Immature natural killer cell (primary cell): ENCODE data around the gene CAPN10. TPM values are rescaled to one million over a fixed set of nuclear protein-coding genes. Genes with fewer than 3 reads are reported as not detected.

ENCODE experiments used
- DNase-seq, 3 donors: peaks; one replicate each; pipeline ENCODE4 v3.0.0; 2022; ENCODE audit warnings: mixed read lengths in 1 of 3
- H3K27ac Mint-ChIP-seq, 6 donors: one replicate each; pipeline ENCODE4 v1.8.0; 2020; ENCODE audit warnings: mixed read lengths in 6 of 6, mild to moderate bottlenecking in 5 of 6, inconsistent platforms in 4 of 6, moderate library complexity in 3 of 6
- H3K27me3 Mint-ChIP-seq, 3 donors: one replicate each; pipeline ENCODE4 v1.8.0; 2020 to 2021; ENCODE audit warnings: low read depth in 3 of 3, mild to moderate bottlenecking in 3 of 3, mixed read lengths in 3 of 3, moderate library complexity in 3 of 3, inconsistent platforms in 1 of 3
- H3K36me3 Mint-ChIP-seq, 3 donors: one replicate each; pipeline ENCODE4 v1.8.0; 2020; ENCODE audit warnings: mixed read lengths in 3 of 3, inconsistent platforms in 2 of 3, mild to moderate bottlenecking in 2 of 3
- H3K4me1 Mint-ChIP-seq, 2 donors: one replicate each; pipeline ENCODE4 v1.8.0; 2020; ENCODE audit warnings: inconsistent platforms in 2 of 2, mild to moderate bottlenecking in 2 of 2, mixed read lengths in 2 of 2, moderate library complexity in 1 of 2
- H3K4me3 Mint-ChIP-seq, 5 donors: one replicate each; pipeline ENCODE4 v1.8.0; 2020; ENCODE audit warnings: mild to moderate bottlenecking in 5 of 5, mixed read lengths in 5 of 5, inconsistent platforms in 3 of 5, moderate library complexity in 3 of 5
- H3K9me3 Mint-ChIP-seq, 6 donors: one replicate each; pipeline ENCODE4 v1.8.0; 2020; ENCODE audit warnings: mild to moderate bottlenecking in 6 of 6, mixed read lengths in 6 of 6, inconsistent platforms in 4 of 6, moderate library complexity in 3 of 6
- polyA plus RNA-seq, 3 donors: library from polyadenylated mRNA; unstranded; fragments of 300-500 nt; fragmentation: Illumina TruSeq; gene quantifications; one replicate each; pipeline ENCODE4 v1.2.3, GENCODE V29; 2021

CAPN10 gene
- polyA plus RNA-seq, 3 donors from 2014 or later, result 9.7 to 22.5 (median 11.6) TPM

GRCh38 chr2:240593026-240593702 is 6.6 kb downstream of the CAPN10 start:
- Mint-ChIP-seq H3K36me3 (peaks cover 0 to 7% (median 6%) of the 10 kb centered on the region in 3 donors), H3K4me1 (peaks cover 15 to 19% of the 10 kb centered on the region in 2 donors), H3K27me3 (no peaks in the 10 kb centered on the region), H3K27ac (no peak overlapping the region), H3K4me3 (no peak overlapping the region), H3K9me3 (no peaks in the 10 kb centered on the region)
- DNase-seq, result no peak

GRCh38 chr2:240593703-240594451 is 7.3 kb downstream of the CAPN10 start:
- H3K9me3 Mint-ChIP-seq, result no peaks in the 10 kb centered on the region
- H3K4me1 Mint-ChIP-seq, result peaks cover 8 to 12% of the 10 kb centered on the region in 2 donors
- DNase-seq, result no peak
- H3K4me3 Mint-ChIP-seq, result no peak overlapping the region
- H3K36me3 Mint-ChIP-seq, result peaks cover 0 to 3% (median 1%) of the 10 kb centered on the region in 3 donors
- no peak overlapping the region for H3K27ac Mint-ChIP-seq
- H3K27me3 Mint-ChIP-seq, result no peaks in the 10 kb centered on the region

- H3K4me3 Mint-ChIP-seq, result no peak overlapping the region
- no peak overlapping the region for H3K27ac Mint-ChIP-seq
- no peaks in the 10 kb centered on the region for H3K36me3 Mint-ChIP-seq
- peaks cover 3 to 7% of the 10 kb centered on the region in 2 donors for H3K4me1 Mint-ChIP-seq
- H3K9me3 Mint-ChIP-seq, result no peaks in the 10 kb centered on the region
- no peak for DNase-seq
- H3K27me3 Mint-ChIP-seq, result no peaks in the 10 kb centered on the region
These were observed 8.2 kb downstream of the CAPN10 start for GRCh38 chr2:240594511-240595380.

DNA sequence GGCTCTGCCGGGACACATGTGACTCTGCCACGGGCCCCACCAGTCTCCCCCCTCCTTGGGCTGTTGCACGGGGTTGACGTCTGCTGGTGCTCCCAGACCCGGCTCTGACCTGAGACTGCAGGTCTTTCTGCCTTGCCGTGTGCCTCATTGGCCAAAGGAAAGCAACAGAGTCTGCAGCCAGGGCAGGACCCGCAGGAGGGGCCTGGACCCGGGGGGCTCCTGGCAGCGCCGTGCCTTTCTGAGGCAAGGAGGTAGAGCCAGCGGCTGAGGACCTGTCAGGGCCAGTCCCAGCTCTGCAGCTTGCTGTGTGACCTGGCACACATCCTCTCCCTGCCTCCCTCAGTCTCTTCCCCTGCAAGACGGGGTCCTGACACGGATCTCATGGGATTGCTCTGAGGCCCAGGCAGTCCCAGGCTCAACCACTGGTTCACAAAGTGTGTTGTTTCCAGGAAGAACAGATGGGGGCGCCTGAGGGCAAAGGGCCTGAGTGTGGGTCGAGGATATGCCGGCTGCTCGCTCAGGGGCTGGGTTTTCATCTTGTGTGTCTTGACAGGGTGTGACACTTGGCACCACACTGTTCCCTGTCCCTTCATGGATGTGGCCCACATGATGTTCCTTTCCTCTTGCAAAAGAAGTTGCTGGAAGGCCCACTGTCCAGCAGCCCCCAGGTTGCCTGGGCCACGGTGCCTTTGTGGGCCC is 9.0 kb downstream of the CAPN10 start:
- Mint-ChIP-seq H3K27me3 (peaks cover 0 to 1% (median 0%) of the 10 kb centered on the region in 3 donors), H3K4me1 (peaks cover 3 to 7% of the 10 kb centered on the region in 2 donors), H3K27ac (no peak overlapping the region), H3K36me3 (no peaks in the 10 kb centered on the region), H3K4me3 (no peak overlapping the region), H3K9me3 (no peaks in the 10 kb centered on the region)
- DNase-seq, result peak; percentile 33 to 44 (median 38)

DNA sequence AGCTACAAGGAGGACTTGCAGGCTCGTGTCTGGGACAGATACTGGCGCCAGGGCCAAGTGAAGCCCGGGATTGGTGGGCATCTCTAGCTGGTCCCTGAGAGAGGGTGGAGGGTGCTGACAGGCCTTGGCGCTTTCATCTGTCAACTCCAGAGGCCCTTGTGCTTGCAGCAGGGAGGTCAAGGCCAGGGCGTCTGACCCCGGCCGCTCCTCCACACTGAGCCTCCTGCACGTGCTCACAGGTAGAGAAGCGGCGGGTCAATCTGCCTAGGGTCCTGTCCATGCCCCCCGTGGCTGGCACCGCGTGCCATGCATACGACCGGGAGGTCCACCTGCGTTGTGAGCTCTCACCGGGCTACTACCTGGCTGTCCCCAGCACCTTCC is 9.5 kb downstream of the CAPN10 start:
- Mint-ChIP-seq H3K9me3 (no peaks in the 10 kb centered on the region), H3K4me1 (peaks cover 1 to 4% of the 10 kb centered on the region in 2 donors), H3K27ac (no peak overlapping the region)

GRCh38 chr2:240596491-240596931 is 10.0 kb downstream of the CAPN10 start:
- Mint-ChIP-seq H3K4me1 (no peaks in the 10 kb centered on the region), H3K36me3 (no peaks in the 10 kb centered on the region), H3K4me3 (no peak overlapping the region), H3K27me3 (peaks cover 0 to 1% (median 0%) of the 10 kb centered on the region in 3 donors), H3K9me3 (no peaks in the 10 kb centered on the region), H3K27ac (no peak overlapping the region)
- DNase-seq, result no peak

More for the DNA sequence above, 9.5 kb downstream of the CAPN10 start:
- Mint-ChIP-seq H3K4me3 (no peak overlapping the region), H3K36me3 (no peaks in the 10 kb centered on the region), H3K27me3 (peaks cover 0 to 1% (median 0%) of the 10 kb centered on the region in 3 donors)
- no peak for DNase-seq

DNA sequence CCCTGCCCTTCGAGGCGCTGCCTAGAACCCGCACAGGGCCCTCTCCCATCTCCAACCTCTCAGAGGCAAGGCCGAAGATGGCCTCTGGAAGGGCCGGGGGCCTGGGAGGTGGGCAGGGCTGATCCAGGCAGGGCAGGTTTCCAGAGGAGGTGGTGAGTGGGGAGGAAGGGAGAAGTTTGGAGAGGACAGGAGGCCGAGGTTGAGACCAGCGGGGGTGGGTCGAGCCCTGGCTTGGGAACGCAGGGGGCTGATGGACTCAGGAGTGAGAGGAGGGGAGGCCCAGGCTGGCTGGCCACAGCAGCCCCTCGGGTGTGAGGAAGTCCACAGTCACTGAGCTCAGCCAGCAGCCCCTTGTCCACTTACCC is 10.5 kb downstream of the CAPN10 start:
- peaks cover 0 to 1% (median 0%) of the 10 kb centered on the region in 3 donors for H3K27me3 Mint-ChIP-seq
- H3K36me3 Mint-ChIP-seq, result no peaks in the 10 kb centered on the region
- no peak overlapping the region for H3K4me3 Mint-ChIP-seq
- no peaks in the 10 kb centered on the region for H3K9me3 Mint-ChIP-seq
- H3K4me1 Mint-ChIP-seq, result no peaks in the 10 kb centered on the region
- H3K27ac Mint-ChIP-seq, result no peak overlapping the region
- no peak for DNase-seq

DNA sequence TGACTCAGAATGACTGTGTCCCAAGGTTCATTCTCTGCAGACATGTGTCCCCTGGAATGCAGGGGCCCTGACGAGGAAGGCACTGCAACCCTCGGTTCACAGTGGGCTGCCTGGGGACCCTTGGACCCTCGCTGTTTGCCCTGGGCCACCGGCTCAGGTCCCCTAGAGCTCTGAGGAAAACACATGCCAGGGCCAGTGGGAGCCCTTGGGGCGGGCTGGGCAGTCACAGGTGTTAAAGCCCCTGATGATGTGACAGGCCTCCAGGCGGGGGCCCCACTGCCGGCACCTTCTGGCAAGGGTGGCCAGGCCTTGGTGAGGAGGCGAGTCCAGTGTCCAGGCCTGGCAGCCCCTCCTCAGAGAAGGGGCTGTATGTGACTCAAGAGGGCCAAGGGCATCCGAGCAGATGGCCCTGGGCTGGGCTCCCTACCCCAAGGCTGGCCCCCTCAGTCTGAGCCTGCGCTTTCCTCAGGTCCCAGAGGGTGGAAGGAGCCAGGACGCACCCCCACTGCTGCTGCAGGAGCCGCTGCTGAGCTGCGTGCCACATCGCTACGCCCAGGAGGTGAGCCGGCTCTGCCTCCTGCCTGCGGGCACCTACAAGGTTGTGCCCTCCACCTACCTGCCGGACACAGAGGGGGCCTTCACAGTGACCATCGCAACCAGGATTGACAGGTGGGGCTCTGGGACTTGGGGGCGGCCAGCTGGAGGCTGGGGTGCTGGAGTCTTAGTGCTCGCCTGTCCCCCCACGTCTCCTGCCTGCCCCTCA is 11.1 kb downstream of the CAPN10 start:
- no peaks in the 10 kb centered on the region for H3K4me1 Mint-ChIP-seq
- H3K9me3 Mint-ChIP-seq, result no peaks in the 10 kb centered on the region
- H3K4me3 Mint-ChIP-seq, result no peak overlapping the region
- H3K36me3 Mint-ChIP-seq, result no peaks in the 10 kb centered on the region
- no peak for DNase-seq
- peaks cover 0 to 1% (median 0%) of the 10 kb centered on the region in 3 donors for H3K27me3 Mint-ChIP-seq
- no peak overlapping the region for H3K27ac Mint-ChIP-seq

- H3K9me3 Mint-ChIP-seq, result no peaks in the 10 kb centered on the region
- no peak for DNase-seq
- no peak overlapping the region for H3K27ac Mint-ChIP-seq
- H3K36me3 Mint-ChIP-seq, result no peaks in the 10 kb centered on the region
- H3K4me3 Mint-ChIP-seq, result no peak overlapping the region
- peaks cover 0 to 1% (median 0%) of the 10 kb centered on the region in 3 donors for H3K27me3 Mint-ChIP-seq
- H3K4me1 Mint-ChIP-seq, result no peaks in the 10 kb centered on the region
These were observed 11.9 kb downstream of the CAPN10 start for GRCh38 chr2:240598311-240598911.

- H3K36me3 Mint-ChIP-seq, result no peaks in the 10 kb centered on the region
- no peaks in the 10 kb centered on the region for H3K4me1 Mint-ChIP-seq
- H3K9me3 Mint-ChIP-seq, result no peaks in the 10 kb centered on the region
- DNase-seq, result no peak
- H3K27me3 Mint-ChIP-seq, result peaks cover 0 to 1% (median 0%) of the 10 kb centered on the region in 3 donors
- H3K27ac Mint-ChIP-seq, result no peak overlapping the region
- no peak overlapping the region for H3K4me3 Mint-ChIP-seq
These were observed 12.6 kb downstream of the CAPN10 start for GRCh38 chr2:240599141-240599583.

GRCh38 chr2:240600451-240600961 is 14.0 kb downstream of the CAPN10 start:
- H3K27me3 Mint-ChIP-seq, result peaks cover 0 to 1% (median 0%) of the 10 kb centered on the region in 3 donors
- H3K9me3 Mint-ChIP-seq, result no peaks in the 10 kb centered on the region
- H3K36me3 Mint-ChIP-seq, result no peaks in the 10 kb centered on the region
- no peak overlapping the region for H3K4me3 Mint-ChIP-seq
- H3K27ac Mint-ChIP-seq, result no peak overlapping the region
- DNase-seq, result no peak
- peaks cover 2 to 7% of the 10 kb centered on the region in 2 donors for H3K4me1 Mint-ChIP-seq

- no peak for DNase-seq
- no peaks in the 10 kb centered on the region for H3K9me3 Mint-ChIP-seq
- H3K27me3 Mint-ChIP-seq, result peaks cover 0 to 1% (median 0%) of the 10 kb centered on the region in 3 donors
- peaks cover 2 to 7% of the 10 kb centered on the region in 2 donors for H3K4me1 Mint-ChIP-seq
- no peak overlapping the region for H3K27ac Mint-ChIP-seq
- H3K4me3 Mint-ChIP-seq, result no peak overlapping the region
- H3K36me3 Mint-ChIP-seq, result no peaks in the 10 kb centered on the region
These were observed 14.7 kb downstream of the CAPN10 start for GRCh38 chr2:240601061-240601830.
